Kidney epithelial cell (primary cell): ENCODE measurements around the gene TNIP3. TPM values are rescaled to one million over a fixed set of nuclear protein-coding genes. Genes with fewer than 3 reads are reported as not detected.

Experiments used
- DNase-seq: peaks from one replicate; pipeline ENCODE4 v3.0.0-alpha.2; 2010; ENCODE audit warnings: low read depth
- H3K27me3 ChIP-seq: 2 replicates; pipeline ENCODE4 v1.6.0; 2011; ENCODE audit warnings: low read length; ENCODE audit not compliant: control insufficient read depth, insufficient read depth
- H3K36me3 ChIP-seq: 2 replicates; pipeline ENCODE4 v1.5.1; 2011; ENCODE audit warnings: low read length; ENCODE audit not compliant: control insufficient read depth, insufficient read depth
- H3K4me3 ChIP-seq: 2 replicates; pipeline ENCODE4 v1.5.1; 2011; ENCODE audit warnings: low read depth, mild to moderate bottlenecking, control low read depth, low read length
- CTCF ChIP-seq: IDR thresholded peaks from 2 replicates; pipeline ENCODE4 v1.5.1; 2011; ENCODE audit warnings: mild to moderate bottlenecking, moderate library complexity, low read length, control low read depth, inconsistent platforms; ENCODE audit not compliant: insufficient read depth, poor library complexity, severe bottlenecking
- total RNA-seq: library from RNA; depleted of rRNA; stranded (reverse); fragments of >200 nt; gene quantifications from 2 replicates; pipeline ENCODE4 v1.2.3, GENCODE V29; 2015

The TNIP3 gene
- total RNA-seq, 1 donor from 2014 or later = 1.1 TPM

GRCh38 chr4:121168446-121169281 is 4.5 kb upstream of the TNIP3 start:
- no peak for TF ChIP-seq CTCF
- H3K36me3 ChIP-seq = no peaks in the 10 kb centered on the region
- no peak for DNase-seq
- no peaks in the 10 kb centered on the region for H3K27me3 ChIP-seq
- no peak overlapping the region for H3K4me3 ChIP-seq

GRCh38 chr4:121166976-121167375 is 2.9 kb upstream of the TNIP3 start:
- DNase-seq = no peak
- no peaks in the 10 kb centered on the region for H3K36me3 ChIP-seq
- H3K27me3 ChIP-seq = no peaks in the 10 kb centered on the region
- no peak for TF ChIP-seq CTCF
- no peak overlapping the region for H3K4me3 ChIP-seq

- no peak overlapping the region for H3K4me3 ChIP-seq
- no peak for DNase-seq
- H3K36me3 ChIP-seq = no peaks in the 10 kb centered on the region
- H3K27me3 ChIP-seq = no peaks in the 10 kb centered on the region
- no peak for TF ChIP-seq CTCF
Observed at GRCh38 chr4:121165206-121165605, 1.1 kb upstream of the TNIP3 start.

GRCh38 chr4:121156822-121157769 is 7.0 kb downstream of the TNIP3 start:
- H3K36me3 ChIP-seq = no peaks in the 10 kb centered on the region
- peak overlapping the region; percentile 48 for H3K4me3 ChIP-seq
- DNase-seq = no peak
- no peak for TF ChIP-seq CTCF
- H3K27me3 ChIP-seq = no peaks in the 10 kb centered on the region

GRCh38 chr4:121155893-121156292 is 8.2 kb downstream of the TNIP3 start:
- peak overlapping the region; percentile 5 for H3K4me3 ChIP-seq
- TF ChIP-seq CTCF = no peak
- DNase-seq = peak; percentile 48
- H3K27me3 ChIP-seq = no peaks in the 10 kb centered on the region
- no peaks in the 10 kb centered on the region for H3K36me3 ChIP-seq
